Small intestine (tissue), 7 donors: ENCODE measurements around the gene ELAVL1. TPM values are rescaled to one million over a fixed set of nuclear protein-coding genes. Genes with fewer than 3 reads are reported as not detected.

Source experiments
- DNase-seq, 2 donors: peaks; one replicate each; pipeline versions ENCODE4 v3.0.0 to v3.0.0-alpha.2; 2013
- FAIRE-seq: peaks from 2 replicates; lab custom pipeline; 2012; peaks lifted over from hg19 to GRCh38; lab: Jason Lieb, UNC
- H3K27ac ChIP-seq, 3 donors: one replicate each; pipeline ENCODE4 v1.5.1; 2013; ENCODE audit warnings: low read length in 2 of 3, mild to moderate bottlenecking in 2 of 3, control low read depth in 1 of 3, inconsistent platforms in 1 of 3, low read depth in 1 of 3, moderate library complexity in 1 of 3
- H3K27me3 ChIP-seq, 3 donors: one replicate each; pipeline ENCODE4 v1.6.1; 2013; ENCODE audit warnings: low read length in 3 of 3, inconsistent platforms in 1 of 3; ENCODE audit not compliant: control insufficient read depth in 3 of 3, insufficient read depth in 3 of 3
- H3K36me3 ChIP-seq, 3 donors: one replicate each; pipeline ENCODE4 v1.6.1; 2013; ENCODE audit warnings: low read length in 3 of 3, inconsistent platforms in 1 of 3, low read depth in 1 of 3, mild to moderate bottlenecking in 1 of 3, moderate library complexity in 1 of 3; ENCODE audit not compliant: control insufficient read depth in 3 of 3, insufficient read depth in 2 of 3
- H3K4me1 ChIP-seq, 3 donors: one replicate each; pipeline ENCODE4 v1.6.1; 2013; ENCODE audit warnings: low read length in 2 of 3, inconsistent platforms in 1 of 3, low read depth in 1 of 3, mild to moderate bottlenecking in 1 of 3, moderate library complexity in 1 of 3; ENCODE audit not compliant: control insufficient read depth in 3 of 3, insufficient read depth in 2 of 3
- H3K4me3 ChIP-seq, 3 donors: one replicate each; pipeline ENCODE4 v1.5.1; 2013; ENCODE audit warnings: low read length in 3 of 3, control low read depth in 1 of 3, inconsistent platforms in 1 of 3, low read depth in 1 of 3, mild to moderate bottlenecking in 1 of 3, moderate library complexity in 1 of 3
- H3K9me3 ChIP-seq, 2 donors: one replicate each; pipeline ENCODE4 v1.6.1; 2013; ENCODE audit warnings: low read depth in 1 of 2, low read length in 1 of 2; ENCODE audit not compliant: control insufficient read depth in 2 of 2, insufficient read depth in 1 of 2
- WGBS, 3 donors: extraction: QIAGEN DNeasy Blood & Tissue Kit; methylation state at CpG; one replicate each; pipeline ENCODE4 v1.1.7; 2013; 5-methylcytosine and 5-hydroxymethylcytosine counted together
- polyA plus RNA-seq, 4 donors: library from polyadenylated mRNA; stranded (reverse) in 3 of 4; unstranded in 1 of 4; fragments of 200-250 nt in 3 of 4; fragments of 120-200 nt in 1 of 4; gene quantifications; one replicate each; pipeline versions ENCODE4 v1.2.1 to v1.2.3, GENCODE V29; 2013
- donor health status: healthy with polysubstance abuse.
- donor health status: control.
- donor health status: control.
- donor health status: Bipolar disorder and iron deficiency.
- donor health status: healthy.

ELAVL1 gene
- polyA plus RNA-seq, 4 donors = 14.6 to 51.1 (median 26.4) TPM

DNA sequence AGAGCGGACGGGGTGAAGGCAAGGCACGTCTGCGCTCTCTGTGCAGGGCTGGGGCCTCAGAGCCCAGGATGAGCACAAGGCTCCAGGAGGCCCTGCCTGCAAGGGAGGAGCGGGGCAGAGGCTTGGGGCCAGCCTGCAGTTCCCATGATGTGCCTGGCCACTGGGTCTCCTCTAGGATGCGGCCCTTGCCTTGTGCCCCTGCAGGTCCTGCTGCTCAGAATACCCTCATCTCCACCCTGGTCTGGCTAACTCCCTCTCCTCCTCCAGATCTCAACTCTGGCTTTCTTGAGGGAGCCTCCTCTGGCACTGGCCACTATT is 27.8 kb downstream of the ELAVL1 start:
- DNase-seq (no peak), FAIRE-seq (no peak)
- H3K27me3 ChIP-seq = no peaks in the 10 kb centered on the region
- H3K4me1 ChIP-seq = peaks cover 0 to 18% (median 0%) of the 10 kb centered on the region in 3 donors
- peaks cover 5 to 96% (median 17%) of the 10 kb centered on the region in 3 donors for H3K36me3 ChIP-seq
- no peak overlapping the region for H3K4me3 ChIP-seq
- no peak overlapping the region for H3K27ac ChIP-seq
- H3K9me3 ChIP-seq = no peaks in the 10 kb centered on the region
- 96 to 100% (median 98%) methylated on average over 5 to 6 of the region's 6 CpGs for WGBS, 3 donors

DNA sequence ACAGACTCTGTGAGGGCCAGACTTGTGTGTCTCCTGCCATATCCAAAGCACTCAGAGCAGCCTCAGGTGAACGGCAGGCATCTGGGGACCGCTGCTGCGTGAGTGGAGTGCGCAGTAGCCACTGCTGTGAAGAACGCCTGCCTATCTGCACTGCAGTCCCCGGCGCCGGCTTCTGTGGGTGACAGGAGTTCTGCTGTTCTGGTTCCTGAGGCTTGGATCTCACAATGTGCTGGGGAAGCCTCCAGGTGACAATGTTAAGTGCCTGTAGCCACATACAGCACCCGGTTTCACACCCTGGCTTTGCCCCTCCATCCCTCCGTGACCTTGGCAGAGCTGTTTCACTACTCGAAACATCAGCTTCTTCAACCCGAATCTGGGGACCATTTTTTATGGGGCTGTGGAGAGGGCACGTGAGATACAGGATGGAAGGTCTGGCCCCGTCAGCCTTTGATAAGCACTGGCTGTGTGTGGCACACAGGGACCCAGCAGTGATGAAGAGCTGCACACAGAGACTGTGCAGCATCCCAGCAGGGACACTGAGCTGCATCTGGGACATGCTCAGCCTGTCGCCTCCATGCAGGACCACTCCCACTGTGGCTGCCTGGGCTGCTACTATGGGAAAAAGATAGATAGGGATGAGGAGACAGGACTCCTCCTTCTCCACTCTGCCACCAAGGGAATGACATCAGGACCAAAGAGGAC is 28.3 kb downstream of the ELAVL1 start:
- H3K4me1 ChIP-seq = peaks cover 0 to 18% (median 0%) of the 10 kb centered on the region in 3 donors
- FAIRE-seq = no peak

DNA sequence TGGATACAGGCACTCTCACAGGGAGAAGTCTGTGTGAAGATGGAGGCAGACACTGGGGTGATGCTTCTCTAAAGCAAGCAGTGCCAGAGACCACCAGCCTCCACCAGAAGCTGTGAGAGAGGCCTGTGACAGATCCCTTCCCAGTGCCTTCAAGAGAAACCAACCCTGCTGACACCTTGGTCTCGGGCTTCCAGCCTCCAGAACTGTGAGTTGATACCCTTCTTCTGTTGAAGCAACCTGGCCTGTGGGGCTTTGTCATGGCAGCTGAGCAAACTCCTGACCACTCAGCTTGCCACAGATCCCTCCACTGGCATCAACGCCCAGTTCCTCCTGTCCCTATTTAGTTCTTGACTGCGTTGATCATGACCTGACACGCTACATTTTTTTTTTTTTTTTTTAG is 29.0 kb downstream of the ELAVL1 start:
- Histone ChIP-seq H3K36me3 (peaks cover 7 to 96% (median 20%) of the 10 kb centered on the region in 3 donors), H3K9me3 (no peaks in the 10 kb centered on the region), H3K27ac (no peak overlapping the region), H3K4me1 (peaks cover 0 to 18% (median 0%) of the 10 kb centered on the region in 3 donors), H3K27me3 (no peaks in the 10 kb centered on the region), H3K4me3 (no peak overlapping the region)
- DNase-seq (no peak), FAIRE-seq (no peak)
- WGBS, 3 donors = 86 to 94% (median 87%) methylated on average over 4 of the region's 4 CpGs

More for the DNA sequence above, 28.3 kb downstream of the ELAVL1 start:
- peaks cover 4 to 96% (median 20%) of the 10 kb centered on the region in 3 donors for H3K36me3 ChIP-seq
- 97 to 99% (median 98%) methylated on average over 15 of the region's 15 CpGs for WGBS, 3 donors
- H3K27me3 ChIP-seq = no peaks in the 10 kb centered on the region
- H3K9me3 ChIP-seq = no peaks in the 10 kb centered on the region
- no peak overlapping the region for H3K27ac ChIP-seq
- DNase-seq = no peak
- no peak overlapping the region for H3K4me3 ChIP-seq

DNA sequence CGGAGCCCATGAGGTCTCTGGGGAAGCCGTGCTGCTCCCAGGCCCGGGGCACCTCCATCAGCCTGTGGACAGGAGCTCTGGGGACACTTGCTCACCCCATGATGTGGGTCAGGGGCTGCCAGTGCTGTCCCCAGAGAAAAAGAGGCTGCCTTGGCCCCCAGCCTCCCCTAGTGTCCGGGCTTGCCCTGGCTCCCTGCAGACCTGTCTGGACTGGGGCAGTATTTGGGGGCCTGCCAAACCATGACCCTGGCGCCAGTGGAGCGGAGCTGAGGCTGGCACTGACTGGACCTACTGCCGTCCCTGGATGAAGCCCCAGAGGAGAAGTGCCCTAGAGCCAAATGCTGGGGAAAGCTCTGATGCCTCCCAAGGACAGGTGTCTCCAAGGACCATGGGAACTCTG is 30.4 kb downstream of the ELAVL1 start:
- Histone ChIP-seq H3K4me1 (peaks cover 0 to 12% (median 0%) of the 10 kb centered on the region in 3 donors), H3K27me3 (no peaks in the 10 kb centered on the region), H3K9me3 (no peaks in the 10 kb centered on the region), H3K27ac (no peak overlapping the region), H3K4me3 (no peak overlapping the region), H3K36me3 (peaks cover 7 to 95% (median 11%) of the 10 kb centered on the region in 3 donors)
- DNase-seq = no peak
- FAIRE-seq = no peak
- WGBS, 3 donors = 88 to 91% (median 89%) methylated on average over 6 to 7 of the region's 7 CpGs

DNA sequence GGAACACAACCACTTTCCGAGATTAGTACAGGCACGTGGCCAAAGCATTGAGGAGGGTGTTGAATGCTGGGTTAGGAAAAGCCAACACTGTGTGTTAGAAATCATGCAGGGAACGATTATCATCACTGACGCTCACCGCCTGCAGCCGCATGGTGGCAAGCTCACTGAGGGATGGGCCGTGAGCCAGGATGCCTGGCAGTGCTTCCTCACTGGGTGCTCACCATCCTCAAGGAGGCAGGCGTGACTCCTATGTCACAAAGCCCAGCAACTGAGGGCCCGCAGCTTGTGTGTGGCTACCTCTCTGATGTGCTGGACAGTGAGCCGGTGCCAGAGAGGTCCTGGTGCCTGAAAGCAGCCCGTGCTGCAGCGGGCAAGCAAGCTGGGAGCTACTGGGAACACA is 31.6 kb downstream of the ELAVL1 start:
- Histone ChIP-seq H3K27me3 (no peaks in the 10 kb centered on the region), H3K36me3 (peaks cover 8 to 92% (median 12%) of the 10 kb centered on the region in 3 donors), H3K27ac (no peak overlapping the region), H3K4me1 (peaks cover 0 to 3% (median 0%) of the 10 kb centered on the region in 3 donors), H3K4me3 (no peak overlapping the region), H3K9me3 (no peaks in the 10 kb centered on the region)
- no peak for FAIRE-seq
- WGBS, 3 donors = 95 to 97% (median 96%) methylated on average over 12 of the region's 12 CpGs
- DNase-seq = no peak

DNA sequence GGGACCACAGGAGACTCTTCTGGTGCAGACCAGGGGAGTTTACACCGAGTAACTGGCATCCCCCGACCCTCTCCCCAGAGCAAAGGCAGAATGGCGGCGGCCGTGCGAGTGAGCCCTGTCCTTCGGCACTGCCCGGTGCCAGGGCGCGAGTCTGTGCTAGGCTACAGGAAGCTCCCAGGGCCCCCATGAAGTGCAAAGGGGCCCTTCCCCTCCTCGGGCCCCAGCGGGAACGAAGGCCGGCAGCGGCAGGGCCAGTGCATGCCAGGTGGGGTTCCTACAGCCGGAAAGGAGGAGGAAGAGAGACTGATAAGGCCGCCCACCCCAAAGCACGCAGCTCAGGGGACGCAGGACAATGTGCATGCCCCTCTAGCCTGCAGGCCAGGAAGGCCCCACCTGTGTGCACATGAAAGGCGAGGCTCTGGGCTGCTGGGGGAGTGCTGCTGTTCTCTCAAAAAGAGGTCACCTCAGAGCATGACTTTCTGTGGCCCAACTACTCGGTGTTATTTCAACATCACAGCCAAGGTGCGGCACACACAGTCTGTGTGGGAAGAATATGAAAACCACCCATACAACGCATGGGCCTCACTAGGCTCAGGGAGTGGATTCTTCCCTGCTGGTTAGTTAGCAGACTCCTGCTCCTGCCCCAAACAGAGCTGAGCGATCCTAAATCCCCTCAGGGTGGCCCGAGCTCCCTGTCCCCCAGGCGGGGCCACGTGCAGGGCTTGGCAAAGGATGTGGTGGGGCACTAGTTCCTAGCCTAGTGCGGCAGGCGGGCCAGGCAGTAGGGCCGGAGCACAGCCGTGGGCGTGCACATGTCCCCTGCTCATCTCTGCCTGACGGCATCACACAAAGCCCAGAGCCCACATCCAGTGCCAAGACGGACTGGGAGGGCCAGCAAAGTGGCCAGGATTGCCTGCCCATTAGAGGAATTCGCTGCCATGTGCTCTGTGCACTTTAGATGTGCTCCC is 33.6 kb downstream of the ELAVL1 start:
- Histone ChIP-seq H3K36me3 (peaks cover 11 to 92% (median 18%) of the 10 kb centered on the region in 3 donors), H3K27ac (no peak overlapping the region), H3K27me3 (no peaks in the 10 kb centered on the region), H3K4me3 (no peak overlapping the region), H3K4me1 (no peaks in the 10 kb centered on the region), H3K9me3 (no peaks in the 10 kb centered on the region)
- FAIRE-seq = no peak
- WGBS, 3 donors = 89 to 91% (median 89%) methylated on average over 33 to 35 of the region's 35 CpGs
- peak in 1 of 2 donors; percentile 18 for DNase-seq

DNA sequence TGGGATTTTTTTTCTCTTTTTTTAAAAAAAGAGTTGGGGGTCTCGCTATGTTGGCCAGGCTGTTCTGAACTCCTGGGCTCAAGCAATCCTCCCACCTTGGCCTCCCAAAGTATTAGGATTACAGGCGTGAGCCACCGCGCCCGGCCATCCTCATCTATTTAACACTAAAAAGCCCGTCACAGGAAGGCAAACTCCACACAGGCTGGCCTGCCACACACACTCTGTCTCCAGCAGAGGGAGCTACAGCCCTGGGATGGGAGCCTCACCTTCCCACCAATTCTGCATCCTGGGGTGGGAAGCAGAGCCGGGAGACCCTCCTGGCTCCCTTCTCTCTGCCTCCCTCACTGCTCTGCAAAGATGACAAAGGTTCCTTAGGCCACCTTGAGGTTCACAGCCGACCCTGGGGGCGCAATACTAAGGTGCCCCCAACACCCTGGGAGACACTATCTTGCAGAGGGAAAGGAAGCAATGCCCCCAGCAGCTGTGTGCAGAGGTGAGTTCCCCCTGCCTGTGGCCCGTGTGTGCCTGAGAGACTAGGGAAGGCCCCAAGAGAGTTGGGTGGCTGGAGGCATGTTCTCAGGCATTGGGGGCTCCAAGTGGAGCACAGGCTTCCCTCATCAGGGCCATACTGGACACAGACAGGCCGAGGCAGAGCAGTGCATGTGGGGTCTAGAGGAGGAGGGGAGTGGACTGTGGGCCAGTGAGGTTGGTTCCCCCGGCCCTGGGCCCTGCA is 34.6 kb downstream of the ELAVL1 start:
- peak; percentile 46 to 52 for DNase-seq
- Histone ChIP-seq H3K27ac (no peak overlapping the region), H3K27me3 (no peaks in the 10 kb centered on the region), H3K9me3 (no peaks in the 10 kb centered on the region), H3K36me3 (peaks cover 11 to 95% (median 24%) of the 10 kb centered on the region in 3 donors), H3K4me1 (no peaks in the 10 kb centered on the region), H3K4me3 (no peak overlapping the region)
- FAIRE-seq = no peak
- WGBS, 3 donors = 69 to 71% (median 70%) methylated on average over 12 of the region's 12 CpGs

DNA sequence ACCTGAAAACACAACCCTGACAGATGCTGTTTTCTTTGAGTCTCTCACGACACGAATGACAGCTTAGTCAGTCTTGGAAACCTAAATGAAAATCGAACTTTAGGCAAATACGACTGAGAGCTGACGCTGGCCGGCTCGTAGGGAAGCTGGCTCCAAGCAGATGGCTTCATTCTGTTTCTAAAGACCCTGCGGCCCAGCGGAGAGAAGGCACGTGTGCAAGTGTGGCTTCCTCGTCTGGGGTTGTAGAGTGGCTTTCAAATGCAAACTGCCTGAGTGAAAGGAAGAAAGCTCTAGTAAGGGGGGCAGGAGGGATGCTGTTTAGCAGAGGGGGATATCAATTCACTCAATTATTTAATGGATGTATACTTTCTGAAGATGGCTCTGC is 35.9 kb downstream of the ELAVL1 start:
- Histone ChIP-seq H3K4me1 (no peaks in the 10 kb centered on the region), H3K36me3 (peaks cover 12 to 94% (median 27%) of the 10 kb centered on the region in 3 donors), H3K27me3 (no peaks in the 10 kb centered on the region), H3K9me3 (no peaks in the 10 kb centered on the region), H3K27ac (no peak overlapping the region), H3K4me3 (no peak overlapping the region)
- FAIRE-seq (no peak), DNase-seq (no peak)
- WGBS, 3 donors = 92 to 96% (median 94%) methylated on average over 11 of the region's 11 CpGs
